ENCODE data around the gene GNS.
"Not testable (repeated sequence)": the region's sequence is repeated elsewhere in the genome, so short reads cannot be mapped to it uniquely, and the experiment has no call there.

Gene GNS

DNA sequence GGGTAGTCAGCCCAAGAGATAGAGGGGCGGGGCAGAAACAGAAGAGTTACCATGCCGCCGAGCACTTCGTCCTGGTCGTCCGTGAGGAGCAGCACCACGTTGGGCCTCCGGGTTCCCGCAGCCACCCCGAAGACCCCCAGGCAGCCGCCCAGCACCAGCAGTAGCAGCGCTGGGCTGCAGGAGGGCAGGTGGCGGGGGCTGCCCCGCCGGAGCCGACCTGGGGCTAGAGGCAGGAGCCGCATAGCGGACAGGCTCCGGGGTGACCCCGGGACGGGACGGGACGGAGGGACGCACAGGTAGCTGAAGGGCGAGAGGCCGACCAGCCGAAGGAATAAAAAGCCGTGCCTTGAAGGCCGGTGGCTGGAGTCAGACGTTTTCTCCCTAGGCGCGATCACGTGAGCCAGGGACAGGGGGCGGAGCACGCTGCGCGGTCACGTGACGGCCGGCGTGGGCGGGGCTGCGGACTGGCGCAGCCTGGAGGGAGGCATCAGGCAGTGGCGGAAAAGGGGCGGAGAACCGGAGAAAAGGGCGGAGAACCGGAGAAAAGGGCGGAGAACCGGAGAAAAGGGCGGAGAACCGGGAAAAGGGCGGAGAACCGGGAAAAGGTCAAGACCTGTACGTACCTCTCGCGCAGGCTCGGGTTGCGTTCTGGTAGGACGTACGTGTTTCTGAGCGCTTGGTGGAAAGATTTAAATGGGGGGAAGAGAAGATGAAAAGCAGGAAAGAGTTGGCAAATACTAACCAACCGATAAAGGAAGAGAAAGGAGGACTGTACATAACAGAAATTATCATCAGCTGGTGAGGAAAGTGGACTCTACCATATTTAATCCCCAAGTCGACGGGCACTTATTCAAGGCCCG is at the start of gene GNS:
Gene GNS (minus strand): TSS at position 372 of the 860 bp plus-strand sequence. CDS start 130 bp downstream, at position 242.
- intact Hi-C loops (cut with micrococcal nuclease), result loop anchor here (2.0 to 10.0 kb wide), 3 partner anchors 24 to 304 kb away; partner anchors contain the start of genes RASSF3 and TBK1
- H3K36me3 Mint-ChIP-seq (ENCODE audit: low read depth), result peaks cover 44% of the 10 kb centered on the region
- H3K4me3 Mint-ChIP-seq, result peak within 1 kb of the TSS; percentile 96
- peak within 1 kb of the TSS; percentile 88 for H3K27ac Mint-ChIP-seq
- H3K27me3 Mint-ChIP-seq, result no peaks in the 10 kb centered on the region
- no peaks in the 10 kb centered on the region for H3K9me3 Mint-ChIP-seq
- peaks cover 52% of the 10 kb centered on the region for H3K4me1 Mint-ChIP-seq (ENCODE audit: low read depth)

DNA sequence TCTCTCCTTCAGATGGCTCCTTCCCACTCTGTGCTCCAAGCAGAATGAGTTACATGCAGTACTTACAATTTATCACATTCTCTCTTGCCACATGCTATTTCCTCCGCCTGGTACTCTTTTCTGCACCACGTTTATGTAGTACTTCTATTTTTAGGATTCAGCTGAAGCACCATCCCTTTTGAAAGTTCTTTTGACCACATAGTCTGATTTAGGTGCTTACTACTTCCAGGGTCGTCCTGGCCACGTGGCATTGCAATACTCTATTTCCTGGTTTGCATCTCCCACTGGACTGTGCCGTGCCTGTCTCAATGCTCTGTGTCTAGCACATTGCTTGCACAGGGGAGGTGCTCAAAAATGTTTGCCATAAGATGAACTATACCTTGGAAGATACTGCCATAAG is 48.9 kb upstream of the GNS start:
- intact Hi-C loops (cut with micrococcal nuclease), result loop anchor here (10.0 kb wide), 1 partner anchor 317 kb away; the partner anchor contains the start of gene WIF1
- Mint-ChIP-seq H3K36me3 (ENCODE audit: low read depth) (no peaks in the 10 kb centered on the region), H3K27ac (no peak overlapping the region), H3K27me3 (peaks cover 24% of the 10 kb centered on the region), H3K4me1 (ENCODE audit: low read depth) (peaks cover 11% of the 10 kb centered on the region), H3K4me3 (no peak overlapping the region), H3K9me3 (peaks cover 16% of the 10 kb centered on the region)

- Mint-ChIP-seq H3K4me3 (no peak overlapping the region), H3K27ac (no peak overlapping the region), H3K4me1 (ENCODE audit: low read depth) (peaks cover 15% of the 10 kb centered on the region), H3K27me3 (peaks cover 23% of the 10 kb centered on the region), H3K36me3 (ENCODE audit: low read depth) (no peaks in the 10 kb centered on the region), H3K9me3 (peaks cover 16% of the 10 kb centered on the region)
- intact Hi-C loops (cut with micrococcal nuclease), result loop anchor here (10.0 kb wide), 1 partner anchor 318 kb away; the partner anchor contains the start of gene WIF1
Measured at GRCh38 chr12:64806593-64807460, 47.6 kb upstream of the GNS start.

- H3K27me3 Mint-ChIP-seq, result peaks cover 21% of the 10 kb centered on the region
- H3K36me3 Mint-ChIP-seq (ENCODE audit: low read depth), result no peaks in the 10 kb centered on the region
- H3K4me3 Mint-ChIP-seq, result no peak overlapping the region
- peaks cover 16% of the 10 kb centered on the region for H3K9me3 Mint-ChIP-seq
- H3K27ac Mint-ChIP-seq, result no peak overlapping the region
- intact Hi-C loops (cut with micrococcal nuclease), result loop anchor here (10.0 kb wide), 1 partner anchor 319 kb away; the partner anchor contains the start of gene WIF1
- H3K4me1 Mint-ChIP-seq (ENCODE audit: low read depth), result peaks cover 19% of the 10 kb centered on the region
Measured at GRCh38 chr12:64806173-64806572, 47.0 kb upstream of the GNS start.

DNA sequence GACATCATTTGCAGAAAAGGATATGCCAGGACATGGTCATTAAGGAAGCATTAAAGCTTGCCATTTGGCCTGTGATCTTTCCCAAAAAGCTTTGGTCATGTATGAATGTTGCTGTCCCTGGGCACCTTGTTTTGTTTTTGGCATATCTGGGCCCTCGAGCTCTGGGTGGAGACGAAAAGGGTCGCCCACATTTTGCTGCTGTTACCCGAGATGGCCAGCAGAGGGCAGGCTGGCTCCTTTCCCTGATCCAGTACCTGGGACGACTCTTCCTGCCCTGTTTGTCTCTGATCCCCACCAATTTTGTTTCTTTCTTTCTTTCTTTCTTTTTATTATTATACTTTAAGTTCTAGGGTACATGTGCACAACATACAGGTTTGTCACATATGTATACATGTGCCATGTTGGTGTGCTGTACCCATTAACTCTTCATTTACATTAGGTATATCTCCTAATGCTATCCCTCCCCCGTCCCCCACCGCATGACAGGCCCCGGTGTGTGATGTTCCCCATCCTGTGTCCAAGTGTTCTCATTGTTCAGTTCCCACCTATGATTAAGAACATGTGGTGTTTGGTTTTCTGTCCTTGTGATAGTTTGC is 43.1 kb upstream of the GNS start:
- H3K36me3 Mint-ChIP-seq (ENCODE audit: low read depth); H3K27ac Mint-ChIP-seq; H3K4me3 Mint-ChIP-seq: not testable (repeated sequence)
- intact Hi-C loops (cut with micrococcal nuclease), result loop anchor here (10.0 kb wide), 1 partner anchor 323 kb away; the partner anchor contains the start of gene WIF1
- Mint-ChIP-seq H3K9me3 (peaks cover 12% of the 10 kb centered on the region), H3K4me1 (ENCODE audit: low read depth) (peaks cover 34% of the 10 kb centered on the region), H3K27me3 (peaks cover 18% of the 10 kb centered on the region)

GRCh38 chr12:64801381-64801780 is 42.2 kb upstream of the GNS start:
- intact Hi-C loops (cut with micrococcal nuclease), result loop anchor here (10.0 kb wide), 1 partner anchor 323 kb away; the partner anchor contains the start of gene WIF1
- Mint-ChIP-seq H3K4me3 (no peak overlapping the region), H3K36me3 (ENCODE audit: low read depth) (no peaks in the 10 kb centered on the region), H3K27me3 (peaks cover 18% of the 10 kb centered on the region), H3K9me3 (peaks cover 3% of the 10 kb centered on the region), H3K4me1 (ENCODE audit: low read depth) (peaks cover 25% of the 10 kb centered on the region), H3K27ac (peak overlapping the region; percentile 5)

DNA sequence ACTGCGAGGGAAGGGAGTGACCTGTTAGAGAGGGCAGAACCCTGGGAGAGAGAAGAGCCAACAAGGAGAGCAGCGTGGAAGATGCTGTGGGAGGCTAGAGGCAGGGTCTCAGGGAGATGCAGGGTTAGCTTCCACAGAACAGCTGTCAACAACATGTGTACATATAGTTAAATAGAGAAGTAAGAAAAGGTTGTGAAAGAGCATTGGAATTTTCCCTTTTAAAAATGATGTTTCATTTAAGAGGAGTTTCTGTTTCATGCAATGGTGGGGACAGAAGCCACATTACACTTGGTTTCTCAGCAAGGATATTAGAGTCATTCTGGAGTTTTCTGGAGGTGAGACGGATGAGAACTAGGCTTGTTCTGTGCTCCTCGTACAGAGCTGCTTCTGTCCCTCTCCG is 41.4 kb upstream of the GNS start:
- Mint-ChIP-seq H3K4me1 (ENCODE audit: low read depth) (peaks cover 23% of the 10 kb centered on the region), H3K27me3 (peaks cover 18% of the 10 kb centered on the region), H3K4me3 (no peak overlapping the region), H3K27ac (peak overlapping the region; percentile 23), H3K9me3 (no peaks in the 10 kb centered on the region), H3K36me3 (ENCODE audit: low read depth) (no peaks in the 10 kb centered on the region)
- intact Hi-C loops (cut with micrococcal nuclease), result loop anchor here (10.0 kb wide), 1 partner anchor 324 kb away; the partner anchor contains the start of gene WIF1

DNA sequence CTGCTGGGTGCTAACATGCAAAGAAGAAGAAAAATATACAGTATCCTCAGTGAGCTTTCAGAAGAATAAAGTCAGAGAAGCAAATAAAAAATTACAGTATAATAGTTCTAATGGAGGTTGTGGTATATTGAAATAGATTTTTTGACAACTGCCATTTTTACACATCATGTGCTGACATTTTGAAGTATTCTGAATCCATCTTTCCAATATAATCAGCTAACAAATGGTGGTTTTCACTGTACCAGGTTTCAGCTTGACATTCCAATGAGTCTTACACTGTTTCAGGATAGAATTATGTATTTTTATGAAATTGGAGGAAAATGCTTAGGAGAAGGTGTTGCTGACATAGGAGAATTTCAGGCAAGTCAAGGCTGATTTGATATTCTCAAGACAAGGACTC is 39.0 kb upstream of the GNS start:
- H3K9me3 Mint-ChIP-seq, result no peaks in the 10 kb centered on the region
- peaks cover 11% of the 10 kb centered on the region for H3K27me3 Mint-ChIP-seq
- intact Hi-C loops (cut with micrococcal nuclease), result no loop called here
- peaks cover 23% of the 10 kb centered on the region for H3K4me1 Mint-ChIP-seq (ENCODE audit: low read depth)
- no peak overlapping the region for H3K4me3 Mint-ChIP-seq
- H3K27ac Mint-ChIP-seq, result no peak overlapping the region
- no peaks in the 10 kb centered on the region for H3K36me3 Mint-ChIP-seq (ENCODE audit: low read depth)

GRCh38 chr12:64797156-64797555 is 38.0 kb upstream of the GNS start:
- Mint-ChIP-seq H3K4me3 (no peak overlapping the region), H3K9me3 (no peaks in the 10 kb centered on the region), H3K27me3 (peaks cover 9% of the 10 kb centered on the region), H3K4me1 (ENCODE audit: low read depth) (peaks cover 21% of the 10 kb centered on the region), H3K27ac (no peak overlapping the region), H3K36me3 (ENCODE audit: low read depth) (no peaks in the 10 kb centered on the region)
- intact Hi-C loops (cut with micrococcal nuclease), result no loop called here

- H3K4me3 Mint-ChIP-seq, result no peak overlapping the region
- no peaks in the 10 kb centered on the region for H3K9me3 Mint-ChIP-seq
- H3K36me3 Mint-ChIP-seq (ENCODE audit: low read depth), result no peaks in the 10 kb centered on the region
- peaks cover 9% of the 10 kb centered on the region for H3K27me3 Mint-ChIP-seq
- intact Hi-C loops (cut with micrococcal nuclease), result no loop called here
- H3K4me1 Mint-ChIP-seq (ENCODE audit: low read depth), result peaks cover 17% of the 10 kb centered on the region
- no peak overlapping the region for H3K27ac Mint-ChIP-seq
Measured at GRCh38 chr12:64796205-64796845, 37.1 kb upstream of the GNS start.

DNA sequence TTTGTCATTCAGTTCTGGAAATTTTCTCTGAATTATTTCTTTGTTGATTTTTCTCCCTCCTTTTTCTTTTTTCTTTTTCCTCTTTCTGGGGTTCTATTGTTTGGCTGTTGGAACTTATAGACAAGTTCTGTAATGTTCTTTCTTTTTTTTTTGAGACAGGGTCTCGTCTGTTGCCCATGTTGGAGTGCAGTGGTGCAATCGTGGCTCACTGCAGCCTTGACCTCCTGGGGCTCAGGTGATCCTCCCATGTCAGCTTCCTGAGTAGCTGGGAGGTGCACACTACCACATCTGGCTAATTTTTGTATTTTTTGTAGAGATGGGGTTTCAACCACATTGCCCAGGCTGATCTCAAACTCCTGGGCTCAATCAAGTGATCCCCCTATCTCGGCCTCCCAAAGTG is 35.1 kb upstream of the GNS start:
- intact Hi-C loops (cut with micrococcal nuclease), result no loop called here
- peak overlapping the region; percentile 18 for H3K27ac Mint-ChIP-seq
- H3K36me3 Mint-ChIP-seq (ENCODE audit: low read depth), result no peaks in the 10 kb centered on the region
- peaks cover 9% of the 10 kb centered on the region for H3K27me3 Mint-ChIP-seq
- no peaks in the 10 kb centered on the region for H3K4me1 Mint-ChIP-seq (ENCODE audit: low read depth)
- no peaks in the 10 kb centered on the region for H3K9me3 Mint-ChIP-seq
- no peak overlapping the region for H3K4me3 Mint-ChIP-seq

- no peaks in the 10 kb centered on the region for H3K9me3 Mint-ChIP-seq
- no peak overlapping the region for H3K27ac Mint-ChIP-seq
- no peaks in the 10 kb centered on the region for H3K4me1 Mint-ChIP-seq (ENCODE audit: low read depth)
- H3K27me3 Mint-ChIP-seq, result peaks cover 7% of the 10 kb centered on the region
- intact Hi-C loops (cut with micrococcal nuclease), result no loop called here
- H3K36me3 Mint-ChIP-seq (ENCODE audit: low read depth), result no peaks in the 10 kb centered on the region
- no peak overlapping the region for H3K4me3 Mint-ChIP-seq
Measured at GRCh38 chr12:64793610-64794009, 34.4 kb upstream of the GNS start.

GRCh38 chr12:64792128-64792527 is 32.9 kb upstream of the GNS start:
- H3K9me3 Mint-ChIP-seq, result no peaks in the 10 kb centered on the region
- H3K4me3 Mint-ChIP-seq, result no peak overlapping the region
- intact Hi-C loops (cut with micrococcal nuclease), result no loop called here
- peaks cover 4% of the 10 kb centered on the region for H3K27me3 Mint-ChIP-seq
- H3K4me1 Mint-ChIP-seq (ENCODE audit: low read depth), result no peaks in the 10 kb centered on the region
- H3K36me3 Mint-ChIP-seq (ENCODE audit: low read depth), result no peaks in the 10 kb centered on the region
- no peak overlapping the region for H3K27ac Mint-ChIP-seq
